HEK293T (cell line): Measurements from ENCODE around the gene GZMM.

Source experiments
- BHLHE40 ChIP-seq: fragments of 450-650 bp; IDR thresholded peaks from 2 replicates; pipeline ENCODE4 v1.6.1; 2016; ENCODE audit warnings: mild to moderate bottlenecking, moderate library complexity, borderline replicate concordance
- FOXK2 ChIP-seq: fragments of 450-650 bp; IDR thresholded peaks from 2 replicates; pipeline ENCODE4 v1.6.1; 2016; ENCODE audit warnings: mild to moderate bottlenecking

DNA sequence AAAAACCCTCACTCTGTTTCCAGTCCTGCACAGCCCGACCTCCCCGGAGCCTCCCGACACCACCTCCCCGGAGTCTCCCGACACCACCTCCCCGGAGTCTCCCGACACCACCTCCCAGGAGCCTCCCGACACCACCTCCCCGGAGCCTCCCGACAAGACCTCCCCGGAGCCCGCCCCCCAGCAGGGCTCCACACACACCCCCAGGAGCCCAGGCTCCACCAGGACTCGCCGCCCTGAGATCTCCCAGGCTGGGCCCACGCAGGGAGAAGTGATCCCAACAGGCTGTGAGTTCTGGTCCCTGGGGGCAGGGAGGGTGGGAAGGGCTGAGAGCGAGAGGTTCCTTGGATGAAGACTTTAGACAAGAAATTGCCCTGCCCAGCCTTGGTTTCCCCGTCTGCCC is 42.2 kb upstream of the GZMM start:
- TF ChIP-seq BHLHE40 (no peak), FOXK2 (no peak)
